ENCODE data around the gene PTPN20.

The PTPN20 gene

GRCh38 chr10:47049056-47049851 is 138.0 kb downstream of the PTPN20 start:
- no peak for DNase-seq

GRCh38 chr10:47049906-47050305 is 138.7 kb downstream of the PTPN20 start:
- no peak for DNase-seq

GRCh38 chr10:47050618-47051455 is 139.6 kb downstream of the PTPN20 start:
- no peak for DNase-seq

GRCh38 chr10:47051741-47052238 is 140.6 kb downstream of the PTPN20 start:
- no peak for DNase-seq
